ENCODE data around the gene PYGB.

Gene PYGB

DNA sequence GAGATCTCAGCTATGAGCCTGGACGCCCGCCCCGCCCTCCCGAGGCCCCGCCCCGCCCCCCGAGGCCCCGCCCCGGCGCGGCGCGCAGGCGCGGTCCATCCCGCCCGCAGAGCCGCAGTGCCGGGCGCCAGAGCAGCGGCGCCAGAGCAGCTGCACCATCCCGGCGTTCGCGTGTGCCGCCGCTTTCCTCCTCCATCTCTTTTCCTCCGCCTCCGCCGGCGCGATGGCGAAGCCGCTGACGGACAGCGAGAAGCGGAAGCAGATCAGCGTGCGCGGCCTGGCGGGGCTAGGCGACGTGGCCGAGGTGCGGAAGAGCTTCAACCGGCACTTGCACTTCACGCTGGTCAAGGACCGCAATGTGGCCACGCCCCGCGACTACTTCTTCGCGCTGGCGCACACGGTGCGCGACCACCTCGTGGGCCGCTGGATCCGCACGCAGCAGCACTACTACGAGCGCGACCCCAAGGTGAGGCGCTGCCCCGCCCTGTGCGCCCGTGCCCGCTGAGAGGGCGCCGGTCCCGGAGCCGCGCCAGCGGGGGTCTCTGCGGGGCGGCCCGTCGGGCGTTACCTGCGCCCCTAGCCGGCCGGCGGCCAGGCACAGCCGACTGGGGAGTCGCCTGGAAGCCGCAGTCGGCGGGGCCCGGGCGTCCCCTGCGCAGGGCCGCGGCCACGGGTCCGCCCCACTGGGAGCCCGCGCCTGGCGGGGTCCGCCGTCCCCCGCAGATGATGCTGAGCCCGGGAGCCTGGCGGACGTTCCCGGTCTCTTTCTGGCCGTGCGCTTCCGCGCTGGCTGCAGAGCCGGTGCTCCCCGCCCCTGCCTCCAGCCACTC is at the start of gene PYGB:
TSS of gene PYGB (plus strand) at position 130 of the 830 bp plus-strand sequence. CDS start at position 224, 94 bp downstream.
- DNase-seq: peak; percentile 18

DNA sequence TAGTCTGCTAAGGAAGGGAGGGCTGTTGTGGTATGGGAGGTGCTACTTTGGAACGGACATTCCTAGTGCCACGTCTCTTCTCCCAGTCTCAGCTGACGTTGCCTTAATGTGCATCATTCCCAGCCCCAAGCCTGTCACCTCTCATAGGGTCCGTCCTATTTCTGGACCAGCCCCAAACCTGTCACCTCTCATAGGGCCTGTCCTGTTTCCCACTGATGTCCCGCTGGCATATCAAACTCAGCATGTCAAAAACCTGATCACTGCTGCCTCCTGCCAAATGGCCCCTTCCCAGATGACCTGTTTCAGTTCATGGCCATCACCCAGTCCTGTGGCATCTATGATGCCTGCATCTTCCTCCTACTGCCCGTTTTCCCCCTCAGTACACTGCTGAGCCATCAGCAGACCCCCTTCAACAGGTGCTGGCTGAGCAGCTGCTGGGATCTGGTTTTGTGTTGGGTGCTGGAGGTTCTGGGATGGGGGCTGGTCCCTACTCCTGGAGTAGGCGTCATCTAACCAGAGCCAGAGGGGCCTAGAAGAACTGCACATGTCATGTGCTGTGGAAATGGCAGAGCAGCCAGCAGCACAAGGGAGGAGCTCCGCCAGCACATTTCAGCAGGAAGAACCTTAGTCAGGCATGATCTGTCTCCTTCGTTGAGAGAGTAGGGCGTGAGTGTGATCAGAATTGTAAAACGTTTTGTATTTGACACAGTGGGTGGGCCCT is 49.1 kb upstream of the PYGB start:
- DNase-seq: no peak

DNA sequence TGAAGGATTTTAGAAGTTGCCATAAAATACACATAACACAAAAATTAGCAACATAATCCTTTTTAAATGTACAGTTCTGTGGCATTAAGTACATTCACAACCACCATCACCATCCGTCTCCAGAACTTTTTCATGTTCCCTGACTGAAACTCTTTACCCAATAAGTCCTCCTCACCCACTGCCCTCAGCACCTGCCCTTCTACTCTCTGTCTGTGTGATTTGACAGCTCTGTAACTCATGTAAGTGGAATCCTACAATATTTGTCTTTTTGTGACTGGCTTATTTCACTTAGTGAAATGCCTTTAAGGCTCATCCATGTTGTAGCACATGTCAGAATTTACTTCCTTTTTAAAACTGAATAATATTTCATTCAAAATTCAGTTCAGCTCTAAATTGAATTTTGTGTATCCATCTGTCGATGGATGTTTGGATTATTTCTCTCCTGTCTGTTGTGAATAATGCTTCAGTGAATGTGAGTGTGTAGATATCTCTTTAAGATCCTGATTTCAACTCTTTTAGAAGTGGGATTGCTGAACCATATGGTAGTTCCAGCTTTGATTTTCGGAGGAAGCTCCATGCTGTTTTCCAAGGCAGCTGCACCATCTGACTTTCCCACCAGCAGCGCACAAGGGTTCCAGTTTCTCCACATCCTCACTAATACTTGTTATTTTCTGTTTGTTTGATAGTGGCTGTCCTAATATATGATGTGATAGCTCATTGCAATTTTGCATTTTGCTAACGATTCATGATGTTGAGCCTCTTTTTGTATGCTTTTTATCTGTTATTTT is 48.2 kb upstream of the PYGB start:
- no peak for DNase-seq

DNA sequence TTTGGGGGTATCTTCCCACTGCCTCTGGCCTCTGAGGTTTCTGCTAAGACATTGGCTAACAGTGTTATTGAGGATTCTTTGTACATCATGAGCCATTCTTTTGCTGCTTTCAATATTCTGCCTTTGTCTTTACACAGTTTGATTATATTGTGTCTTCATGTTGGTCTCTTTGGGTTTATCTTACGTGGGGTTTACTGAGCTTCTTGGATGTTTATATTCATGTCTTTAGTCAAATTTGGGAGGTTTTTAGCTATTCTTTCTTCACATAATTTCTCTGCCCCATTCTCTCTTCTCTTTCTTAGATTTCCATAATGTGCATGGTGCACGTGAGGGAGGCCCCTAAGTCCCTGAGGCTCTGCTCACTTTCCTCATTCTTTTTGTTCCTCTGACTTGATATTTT is 44.8 kb upstream of the PYGB start:
- DNase-seq: no peak

DNA sequence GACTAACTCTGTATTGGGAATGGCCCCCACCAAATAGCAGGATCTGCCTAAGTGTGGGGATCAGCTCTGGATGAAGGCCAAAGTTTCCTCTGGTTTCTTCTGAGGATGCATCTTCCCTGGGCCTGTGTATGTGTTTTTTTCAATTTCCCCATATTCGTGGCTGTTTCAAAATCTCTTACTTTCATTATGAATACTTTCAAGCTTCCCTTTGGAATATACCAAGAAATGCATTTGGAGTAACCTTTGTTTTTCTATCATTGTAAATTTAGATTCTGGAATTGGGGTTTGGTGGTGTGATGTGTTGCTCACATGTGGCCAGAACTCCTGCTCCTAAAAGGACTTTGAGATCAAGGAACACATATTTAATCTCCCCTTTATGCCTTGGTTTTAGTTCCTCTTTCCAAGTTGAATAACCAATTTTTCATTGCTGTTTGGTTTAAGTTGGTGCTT is 44.0 kb upstream of the PYGB start:
- DNase-seq: no peak

DNA sequence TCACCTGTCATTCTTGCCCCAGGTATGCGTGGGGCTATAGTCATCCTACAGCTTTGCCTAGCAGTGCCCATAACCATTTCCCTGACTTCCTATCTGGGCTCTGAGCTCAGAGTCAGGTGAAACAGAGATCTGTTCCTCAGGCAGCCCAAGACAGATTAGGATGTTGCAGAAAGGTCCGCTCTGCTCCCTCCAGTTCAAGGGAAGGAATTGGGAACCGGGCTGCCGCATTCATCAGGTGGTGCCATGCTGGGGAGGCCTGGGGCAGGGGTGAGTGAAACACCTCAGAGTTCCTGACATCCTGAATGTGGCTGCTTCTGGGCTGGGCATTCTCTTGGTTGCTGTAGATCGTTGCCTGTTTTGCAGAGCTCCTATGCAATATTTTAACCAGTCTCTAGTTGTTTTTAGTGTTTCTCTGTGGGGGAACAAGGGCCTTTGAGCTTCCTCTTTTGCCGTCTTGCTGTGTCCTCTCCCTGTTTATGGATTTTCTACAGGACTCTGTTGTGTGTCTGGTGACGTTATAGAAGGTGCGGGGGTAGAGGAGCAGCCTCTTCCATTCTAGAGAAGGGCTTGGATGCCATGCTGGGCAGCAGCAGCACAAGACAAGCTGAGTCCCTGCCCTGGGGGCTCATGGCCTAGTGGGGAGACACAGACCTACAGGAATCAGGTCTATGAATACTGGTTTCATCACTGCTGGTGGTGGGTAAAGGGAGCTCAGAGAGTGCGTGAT is 43.2 kb upstream of the PYGB start:
- DNase-seq: no peak

DNA sequence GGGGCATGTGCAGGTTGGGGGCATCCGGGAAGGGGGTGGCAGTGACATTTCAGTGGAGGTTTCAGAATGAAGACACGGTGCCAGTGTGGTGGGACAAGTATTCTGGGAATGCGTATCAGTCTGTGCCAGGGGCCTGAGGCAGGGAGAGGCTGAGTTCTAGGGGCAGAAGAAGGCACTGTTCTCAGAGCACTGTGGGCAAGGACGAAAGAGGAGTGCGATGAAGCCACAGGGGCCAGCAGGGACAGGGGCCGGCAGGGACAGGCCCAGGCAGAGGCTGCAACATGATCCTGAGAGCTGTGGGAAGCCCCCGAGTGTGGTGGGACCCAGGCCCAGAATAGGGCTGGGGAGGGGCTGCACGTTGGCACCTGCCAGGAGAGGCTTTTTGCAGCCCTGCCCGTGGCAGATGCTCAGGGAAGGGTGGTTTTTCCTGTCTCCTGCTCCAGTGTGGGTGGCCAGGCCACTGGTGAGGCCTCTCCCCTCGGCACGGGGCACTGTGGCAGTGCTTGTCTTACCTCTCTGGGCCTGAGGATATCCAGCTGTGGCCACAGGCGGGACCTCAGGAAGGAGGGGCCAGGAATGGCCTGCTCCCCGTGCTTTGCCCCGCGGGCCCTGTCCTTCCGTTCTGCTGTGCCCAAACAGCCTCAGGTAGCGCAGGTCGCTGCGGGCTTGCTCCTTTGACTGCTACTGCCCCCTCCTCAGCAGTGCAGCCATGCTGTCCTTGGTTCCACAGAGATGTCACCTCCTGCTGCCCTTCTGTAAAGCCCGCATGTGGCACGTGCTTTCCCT is 42.4 kb upstream of the PYGB start:
- DNase-seq: no peak

DNA sequence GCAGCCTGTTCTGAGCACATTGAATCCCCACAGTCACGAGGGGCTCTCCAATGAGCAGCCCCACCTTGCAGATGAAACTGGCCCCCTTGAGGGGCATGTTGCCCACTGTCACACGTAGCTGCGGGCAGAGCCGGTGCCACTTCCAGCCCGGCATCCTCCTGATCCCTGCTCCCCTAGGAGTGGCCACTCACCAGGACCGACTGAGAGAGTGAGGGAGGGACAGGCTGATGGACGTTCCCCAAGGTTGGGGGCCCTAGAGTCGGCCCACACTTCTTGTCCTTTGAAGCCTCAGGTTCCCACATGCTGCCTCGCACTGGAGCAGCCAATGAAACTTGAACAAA is 41.9 kb upstream of the PYGB start:
- DNase-seq: no peak

DNA sequence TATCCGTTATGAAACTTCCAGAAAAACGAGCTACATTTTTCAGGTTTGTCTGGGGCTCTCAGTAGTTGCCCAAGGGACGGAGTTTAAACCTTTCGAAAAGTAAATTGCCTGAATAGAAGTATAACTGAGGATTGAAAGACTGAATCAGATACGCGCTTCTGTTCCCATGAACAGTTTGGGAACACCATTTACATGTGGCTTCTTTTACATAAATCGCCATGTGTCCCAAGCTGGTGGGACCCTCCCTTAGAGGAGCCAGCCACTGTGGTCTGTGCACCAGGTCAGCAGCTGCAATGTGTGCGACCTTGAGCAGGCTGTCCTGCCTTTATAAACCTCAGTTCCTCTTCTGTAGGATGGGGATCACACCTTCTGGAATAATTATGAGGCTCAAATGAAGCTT is 41.3 kb upstream of the PYGB start:
- DNase-seq: no peak

DNA sequence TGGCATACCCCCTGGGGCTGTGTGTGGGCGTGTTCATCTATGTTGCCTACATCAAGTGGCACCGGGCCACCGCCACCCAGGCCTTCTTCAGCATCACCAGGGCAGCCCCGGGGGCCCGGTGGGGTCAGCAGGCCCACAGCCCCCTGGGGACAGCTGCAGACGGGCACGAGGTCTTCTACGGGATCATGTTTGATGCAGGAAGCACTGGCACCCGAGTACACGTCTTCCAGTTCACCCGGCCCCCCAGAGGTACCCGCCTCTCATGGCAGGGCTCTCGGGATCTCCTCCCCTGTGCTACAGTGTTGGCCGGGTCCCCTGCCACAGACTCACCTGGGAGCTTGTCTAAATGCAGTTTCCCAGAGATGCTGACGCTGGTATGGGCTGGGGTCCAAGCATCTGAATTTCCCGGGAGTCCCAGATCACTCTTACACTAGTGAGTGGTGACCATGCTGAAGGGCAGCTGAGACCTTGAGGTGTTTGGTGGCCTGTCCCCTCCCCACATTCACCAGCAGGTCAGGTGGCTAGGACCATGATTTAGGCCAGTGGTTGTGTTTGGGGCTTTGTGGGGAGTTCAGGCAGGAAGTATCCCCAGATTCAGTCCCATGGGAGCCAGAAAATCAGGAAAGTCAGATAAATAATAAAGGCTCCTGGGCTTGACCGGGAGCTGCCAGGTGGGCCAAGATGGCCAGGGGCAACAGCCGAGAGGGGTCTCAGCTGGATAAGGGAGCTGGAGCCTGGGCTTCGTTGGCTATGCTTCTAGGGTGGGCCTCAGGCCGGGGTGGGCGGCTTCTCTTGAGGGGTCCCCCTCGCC is 40.5 kb upstream of the PYGB start:
- DNase-seq: no peak

DNA sequence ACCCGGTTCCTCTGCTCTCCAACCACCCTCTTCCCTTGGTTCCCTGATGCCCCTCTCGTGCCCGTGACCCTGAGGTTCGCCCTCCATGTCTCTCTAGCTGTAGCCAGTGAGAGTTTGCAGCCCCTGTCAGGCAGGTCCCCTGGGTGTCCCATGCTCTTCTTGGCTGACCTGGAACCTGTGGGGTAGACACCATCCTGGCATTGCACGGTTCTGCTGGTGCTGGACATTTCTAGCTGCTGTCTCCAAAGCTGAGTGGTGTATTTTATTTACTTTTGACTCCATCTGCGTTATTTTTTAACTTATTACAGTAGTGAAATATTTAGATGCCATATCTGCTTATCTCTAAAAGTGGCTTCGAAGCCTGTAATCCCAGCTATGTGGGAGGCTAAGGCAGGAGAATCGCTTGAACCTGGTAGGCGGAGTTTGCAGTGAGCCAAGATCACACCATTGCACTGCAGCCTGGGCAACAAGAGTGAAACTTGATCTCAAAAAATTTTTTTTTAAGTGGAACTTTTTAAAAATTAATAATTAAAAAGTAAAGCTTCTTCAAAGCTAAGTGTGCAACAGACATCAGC is 39.8 kb upstream of the PYGB start:
- no peak for DNase-seq

DNA sequence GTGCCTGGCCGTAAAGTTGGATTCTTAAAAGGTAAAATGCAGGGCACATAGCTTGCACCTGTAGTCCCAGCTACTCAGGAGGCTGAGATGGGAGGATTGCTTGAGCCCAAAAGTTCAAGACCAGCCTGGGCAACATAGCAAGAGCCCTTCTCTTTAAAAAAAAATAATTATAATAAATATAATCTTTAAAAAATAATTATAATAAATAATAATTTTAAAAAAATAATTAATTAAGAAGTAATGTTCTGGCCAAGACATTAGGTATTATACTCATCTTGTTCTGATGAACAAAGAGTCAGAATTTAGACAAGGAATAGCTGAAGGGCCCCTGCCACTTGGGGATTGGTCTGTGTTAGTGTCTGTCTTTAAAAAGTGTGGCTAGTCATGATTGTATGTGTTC is 38.5 kb upstream of the PYGB start:
- no peak for DNase-seq

DNA sequence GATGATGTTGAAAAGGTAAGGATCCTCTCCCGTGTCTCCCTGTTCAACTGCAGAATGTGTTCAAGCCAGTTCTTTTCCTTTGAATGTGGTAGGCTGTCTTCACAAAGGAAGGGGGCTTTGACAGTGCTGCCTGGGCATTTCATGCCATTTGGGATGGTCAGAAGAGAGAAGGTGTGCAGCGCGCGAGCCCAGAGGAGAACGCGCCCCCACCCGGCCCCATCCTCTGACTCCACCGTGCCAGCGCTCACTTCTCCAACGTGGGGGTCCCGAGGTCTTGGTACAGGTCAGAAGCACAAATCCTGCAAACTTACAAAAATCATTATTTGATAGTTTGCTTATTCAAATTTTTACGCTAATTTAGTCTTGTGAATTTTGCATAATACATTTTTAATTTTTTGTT is 38.0 kb upstream of the PYGB start:
- DNase-seq: no peak

DNA sequence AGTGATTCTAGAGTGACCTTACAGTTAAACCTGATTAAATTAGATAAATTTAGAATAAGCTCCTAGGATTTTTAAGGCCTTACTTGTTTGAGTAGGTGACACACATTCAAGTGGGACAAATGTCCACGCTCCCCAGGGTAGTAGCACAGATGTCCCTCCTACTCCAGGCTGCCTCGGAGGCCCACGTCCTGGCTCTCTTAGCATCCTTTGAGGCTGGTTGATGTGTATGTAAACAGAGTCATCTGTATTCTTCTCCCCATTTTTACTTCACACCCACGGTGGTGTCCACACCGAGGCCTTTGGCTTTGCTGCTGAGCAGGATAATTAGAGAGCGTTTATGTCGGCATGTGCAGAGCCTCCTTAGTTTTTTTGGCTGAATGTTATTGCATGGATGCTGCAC is 36.6 kb upstream of the PYGB start:
- no peak for DNase-seq

DNA sequence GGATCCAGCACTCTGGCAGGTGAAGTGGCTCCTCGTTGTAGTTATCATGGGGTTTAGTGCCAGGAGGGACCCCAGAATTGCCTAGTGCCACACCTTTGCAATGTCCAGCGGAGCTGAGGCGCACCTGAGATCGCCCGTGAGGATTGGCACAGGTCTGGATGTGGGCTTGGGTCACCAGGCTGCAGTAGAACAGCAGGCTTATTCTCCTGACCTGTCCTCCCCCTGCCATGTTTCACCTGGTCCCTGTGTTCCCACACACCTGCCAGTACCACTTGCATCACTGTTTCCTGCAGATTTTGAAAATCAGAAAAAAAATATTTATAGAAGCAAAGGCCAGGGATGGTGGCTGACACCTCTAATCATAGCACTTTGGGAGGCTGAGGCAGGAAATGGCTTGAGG is 35.6 kb upstream of the PYGB start:
- DNase-seq: no peak

DNA sequence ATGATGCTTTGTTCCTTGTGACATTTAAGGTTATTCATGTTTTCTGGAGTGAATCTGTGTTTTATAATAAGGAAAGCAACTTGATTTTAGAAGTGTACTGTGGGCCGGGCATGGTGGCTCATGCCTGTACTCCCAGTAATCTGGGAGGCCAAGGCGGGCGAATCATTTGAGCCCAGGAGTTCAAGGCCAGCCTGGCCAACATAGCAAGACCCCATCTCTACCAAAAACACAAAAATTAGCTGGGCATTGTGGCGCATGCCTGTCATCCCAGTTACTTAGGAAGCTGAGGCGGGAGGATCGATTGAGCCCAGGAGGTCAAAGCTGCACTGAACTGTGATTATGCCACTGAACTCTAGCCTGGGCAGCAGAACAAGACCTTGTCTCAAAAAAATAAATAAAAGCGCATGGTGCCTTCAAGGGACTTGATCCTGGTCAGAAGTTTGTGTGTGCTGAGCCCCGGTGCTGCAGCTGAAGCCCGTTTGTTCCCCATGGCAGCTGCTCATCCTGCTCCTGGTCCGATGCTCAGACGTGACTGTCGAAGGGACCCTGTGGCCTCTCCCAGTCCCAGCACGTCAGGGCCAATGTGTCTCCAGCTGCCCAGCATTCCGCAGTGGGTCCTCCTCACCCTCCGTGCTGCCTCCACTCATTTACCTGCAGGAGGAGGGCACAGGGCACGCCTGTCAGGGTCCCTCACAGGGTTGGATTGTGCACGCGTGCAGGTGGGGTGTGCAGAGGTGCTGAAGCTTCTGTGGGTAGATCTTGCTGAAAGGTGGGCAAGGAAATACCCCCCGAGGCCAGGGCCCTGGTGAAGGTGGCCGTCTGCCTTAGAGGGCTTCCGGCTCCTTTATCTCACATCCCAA is 34.1 kb upstream of the PYGB start:
- DNase-seq: no peak

DNA sequence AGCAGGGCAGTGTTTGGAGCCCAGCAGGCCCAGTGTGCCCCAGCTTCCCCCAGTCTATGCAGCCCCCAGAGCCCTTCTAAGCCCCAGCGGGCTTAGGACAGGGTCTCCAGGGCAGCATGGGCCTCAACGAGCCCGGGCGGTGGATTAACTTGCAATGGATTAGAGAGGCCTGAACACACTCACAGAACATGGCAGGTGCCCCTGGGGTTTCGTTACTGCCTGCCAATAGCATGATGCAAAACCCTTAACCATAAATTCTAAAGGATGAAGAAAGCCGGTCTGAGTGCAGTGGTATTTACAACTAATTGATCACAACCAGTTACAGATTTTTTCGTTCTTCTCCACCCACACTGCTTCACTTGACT is 33.5 kb upstream of the PYGB start:
- no peak for DNase-seq

DNA sequence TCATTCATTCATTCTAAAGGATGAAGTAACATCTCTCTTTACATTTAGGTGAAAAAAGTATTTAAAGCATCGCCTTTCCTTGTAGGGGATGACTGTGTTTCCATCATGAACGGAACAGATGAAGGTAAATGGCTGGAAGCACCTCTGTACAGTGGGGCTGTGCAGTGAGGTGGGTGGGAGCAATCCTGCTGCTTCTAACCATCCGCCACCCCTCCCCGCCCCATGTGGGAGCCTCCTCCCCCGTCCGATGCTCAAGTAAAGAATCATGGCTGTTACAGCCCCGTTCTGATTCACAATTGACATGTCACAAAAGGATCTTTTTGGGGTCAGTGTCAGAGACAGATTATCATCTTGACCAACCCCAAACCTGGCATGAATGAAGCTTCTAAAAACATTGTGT is 33.1 kb upstream of the PYGB start:
- no peak for DNase-seq

DNA sequence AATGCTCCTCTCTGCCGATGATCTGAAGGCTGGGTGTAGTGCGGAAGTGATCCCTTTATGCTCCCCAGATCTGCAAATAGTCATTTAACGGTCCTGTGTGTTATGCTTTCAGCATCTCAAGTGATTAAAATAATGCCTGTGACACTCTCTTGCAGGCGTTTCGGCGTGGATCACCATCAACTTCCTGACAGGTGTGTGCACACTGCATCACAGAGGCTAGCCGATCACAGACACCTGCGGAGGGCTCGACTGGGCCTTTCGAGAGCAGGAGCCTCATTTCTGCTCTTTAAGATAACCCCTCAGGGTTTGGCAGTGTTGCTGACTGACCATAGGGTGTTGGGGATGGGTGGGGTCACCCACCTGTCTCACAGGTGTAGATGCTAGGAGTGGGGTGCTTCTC is 32.4 kb upstream of the PYGB start:
- DNase-seq: no peak

Measured in NCI-H1694 treated with DMSO at 0.1 percent for 48 hours (cell line).